ENCODE data around the gene GNPTAB.

Gene GNPTAB

GRCh38 chr12:101772012-101772775 lies 58.6 kb downstream of the GNPTAB start:
- DNase-seq (ENCODE audit: low read depth in 3 of 3), result no peak

- DNase-seq (ENCODE audit: low read depth in 3 of 3), result no peak
These were observed 60.9 kb downstream of the GNPTAB start for GRCh38 chr12:101769865-101770264.

- DNase-seq (ENCODE audit: low read depth in 3 of 3), result no peak
These were observed 62.0 kb downstream of the GNPTAB start for GRCh38 chr12:101768781-101769180.

GRCh38 chr12:101767537-101767936 lies 63.2 kb downstream of the GNPTAB start:
- DNase-seq (ENCODE audit: low read depth in 3 of 3), result no peak

GRCh38 chr12:101764051-101764792 lies 66.5 kb downstream of the GNPTAB start:
- DNase-seq (ENCODE audit: low read depth in 3 of 3), result no peak

GRCh38 chr12:101763246-101763931 lies 67.4 kb downstream of the GNPTAB start:
- no peak for DNase-seq (ENCODE audit: low read depth in 3 of 3)

- no peak for DNase-seq (ENCODE audit: low read depth in 3 of 3)
These were observed 69.0 kb downstream of the GNPTAB start for GRCh38 chr12:101761781-101762180.

GRCh38 chr12:101761350-101761749 lies 69.4 kb downstream of the GNPTAB start:
- no peak for DNase-seq (ENCODE audit: low read depth in 3 of 3)

GRCh38 chr12:101759396-101760047 lies 71.2 kb downstream of the GNPTAB start:
- no peak for DNase-seq (ENCODE audit: low read depth in 3 of 3)

GRCh38 chr12:101750152-101750551 lies 80.6 kb downstream of the GNPTAB start:
- DNase-seq (ENCODE audit: low read depth in 3 of 3), result no peak

GRCh38 chr12:101749657-101750056 lies 81.1 kb downstream of the GNPTAB start:
- DNase-seq (ENCODE audit: low read depth in 3 of 3), result no peak

- DNase-seq (ENCODE audit: low read depth in 3 of 3), result no peak
These were observed 81.9 kb downstream of the GNPTAB start for GRCh38 chr12:101748907-101749306.

- no peak for DNase-seq (ENCODE audit: low read depth in 3 of 3)
These were observed 83.1 kb downstream of the GNPTAB start for GRCh38 chr12:101747697-101748096.

- no peak for DNase-seq (ENCODE audit: low read depth in 3 of 3)
These were observed 84.1 kb downstream of the GNPTAB start for GRCh38 chr12:101746661-101747060.

- no peak for DNase-seq (ENCODE audit: low read depth in 3 of 3)
These were observed 84.6 kb downstream of the GNPTAB start for GRCh38 chr12:101746196-101746595.

- no peak for DNase-seq (ENCODE audit: low read depth in 3 of 3)
These were observed 85.3 kb downstream of the GNPTAB start for GRCh38 chr12:101745481-101745880.

GRCh38 chr12:101743724-101744472 lies 86.9 kb downstream of the GNPTAB start:
- DNase-seq (ENCODE audit: low read depth in 3 of 3), result no peak

GRCh38 chr12:101743242-101743641 lies 87.5 kb downstream of the GNPTAB start:
- DNase-seq (ENCODE audit: low read depth in 3 of 3), result no peak

- no peak for DNase-seq (ENCODE audit: low read depth in 3 of 3)
These were observed 89.8 kb downstream of the GNPTAB start for GRCh38 chr12:101740980-101741379.

GRCh38 chr12:101740566-101740965 lies 90.2 kb downstream of the GNPTAB start:
- no peak for DNase-seq (ENCODE audit: low read depth in 3 of 3)

- no peak for DNase-seq (ENCODE audit: low read depth in 3 of 3)
These were observed 91.7 kb downstream of the GNPTAB start, which contains the start of gene SYCP3 for GRCh38 chr12:101738920-101739665. Gene SYCP3 (minus strand): TSS chr12:101739462. CDS start chr12:101737935, 1,527 bp downstream.

All from stimulated activated CD4-positive, alpha-beta T cell treated with anti-CD3 and anti-CD28 coated beads, TNF-alpha, amount 100 ng/mL, for 48 hours (primary cell).